GM18873 (cell line): Measurements from ENCODE around the gene NDRG4.

Experiments
- ATAC-seq: cut with Tn5 transposase; IDR thresholded peaks from one replicate; pipeline ENCODE4 v1.9.1; 2021; ENCODE audit warnings: mild to moderate bottlenecking, moderate library complexity, moderate number of reproducible peaks; ENCODE audit not compliant: unreplicated experiment, low FRiP score

Gene NDRG4

GRCh38 chr16:58493756-58494431 is 6.0 kb upstream of the NDRG4 start:
- ATAC-seq = no peak

GRCh38 chr16:58494981-58495520 is 4.9 kb upstream of the NDRG4 start:
- no peak for ATAC-seq

- ATAC-seq = no peak
These were observed 4.2 kb upstream of the NDRG4 start for GRCh38 chr16:58495521-58496331.

- ATAC-seq = no peak
These were observed 2.5 kb upstream of the NDRG4 start for GRCh38 chr16:58497468-58497867.

GRCh38 chr16:58497935-58498334 is 2.0 kb upstream of the NDRG4 start:
- no peak for ATAC-seq

- no peak for ATAC-seq
These were observed 1.4 kb upstream of the NDRG4 start for GRCh38 chr16:58498341-58499091.

- ATAC-seq = no peak
These were observed 841 bp upstream of the NDRG4 start for GRCh38 chr16:58499092-58499511.

- ATAC-seq = no peak
These were observed 693 bp downstream of the NDRG4 start for GRCh38 chr16:58500430-58501241.

- no peak for ATAC-seq
These were observed 1.5 kb downstream of the NDRG4 start for GRCh38 chr16:58501242-58502131.

- no peak for ATAC-seq
These were observed 2.4 kb downstream of the NDRG4 start for GRCh38 chr16:58502217-58502921.

GRCh38 chr16:58503166-58503862 is 3.4 kb downstream of the NDRG4 start:
- ATAC-seq = no peak

GRCh38 chr16:58503863-58504688 is 4.1 kb downstream of the NDRG4 start:
- ATAC-seq = no peak

GRCh38 chr16:58506241-58507194 is 6.6 kb downstream of the NDRG4 start:
- no peak for ATAC-seq

GRCh38 chr16:58507195-58507962 is 7.4 kb downstream of the NDRG4 start:
- ATAC-seq = no peak

- ATAC-seq = no peak
These were observed 8.2 kb downstream of the NDRG4 start for GRCh38 chr16:58507963-58508670.
